NCI-H2227 treated with DMSO at 0.1 percent for 48 hours (cell line): Measurements from ENCODE around the gene ERC2.
A peak's percentile ranks its signal among the peaks of the same experiment; 100 is the strongest.

Experiments used
- DNase-seq: peaks from one replicate; lab custom pipeline; 2025; lab: John Stamatoyannopoulos, UW

ERC2 gene

DNA sequence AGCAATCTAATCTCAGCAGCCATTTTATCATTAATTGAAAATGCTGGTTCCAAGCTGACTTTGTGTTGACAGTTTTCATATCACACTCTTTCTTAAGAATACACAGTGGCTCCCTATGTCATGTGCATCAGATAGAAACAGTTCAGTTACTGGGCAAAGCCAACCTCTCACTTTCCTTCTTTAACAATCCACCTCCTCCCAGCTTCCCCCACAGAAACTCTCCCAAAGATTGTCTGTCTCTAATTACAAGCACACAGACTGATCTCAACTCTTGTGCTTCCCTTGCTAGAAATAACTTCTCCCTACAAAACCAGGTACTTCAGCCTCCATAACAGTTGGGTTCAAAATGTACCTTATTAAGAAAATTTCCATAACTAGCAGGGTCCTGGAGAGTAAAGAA is 752.2 kb downstream of the ERC2 start:
- no peak for DNase-seq

DNA sequence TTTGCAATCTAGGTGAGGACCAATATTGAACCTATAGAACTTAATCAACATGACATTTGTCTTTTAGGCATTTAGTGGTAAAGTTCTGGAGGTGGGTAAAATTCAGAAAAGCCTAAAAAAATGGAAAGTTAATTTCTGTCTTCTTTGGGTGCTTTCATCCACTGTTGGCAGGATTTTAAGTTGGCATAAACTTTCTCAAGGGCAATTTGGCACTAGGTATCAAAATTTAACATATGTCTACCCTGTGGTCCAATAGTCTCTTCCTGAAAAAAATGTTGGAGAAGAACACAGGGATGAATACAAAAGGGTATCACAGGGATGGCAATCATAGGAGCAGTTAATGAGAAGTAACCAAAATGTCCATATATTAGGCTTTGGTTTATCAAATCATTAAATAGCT is 754.2 kb downstream of the ERC2 start:
- DNase-seq: no peak

DNA sequence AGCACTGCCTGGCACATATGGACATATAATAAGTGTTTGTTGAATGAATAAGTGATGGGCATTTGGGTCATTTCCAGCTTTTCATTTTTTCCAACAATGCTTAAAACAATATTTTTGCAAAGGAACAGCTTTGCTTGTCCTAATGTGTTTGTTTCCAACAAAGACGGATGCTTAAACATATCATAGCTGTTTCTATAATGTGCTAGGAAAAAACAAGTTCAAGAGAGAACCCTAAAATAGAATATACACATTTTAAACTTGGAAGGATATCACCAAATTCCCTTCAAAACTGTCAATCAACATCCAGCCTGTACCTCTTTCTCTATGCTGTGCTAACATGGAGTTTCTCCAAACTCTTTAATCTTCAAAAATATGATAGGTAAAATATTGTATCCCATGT is 756.6 kb downstream of the ERC2 start:
- no peak for DNase-seq

DNA sequence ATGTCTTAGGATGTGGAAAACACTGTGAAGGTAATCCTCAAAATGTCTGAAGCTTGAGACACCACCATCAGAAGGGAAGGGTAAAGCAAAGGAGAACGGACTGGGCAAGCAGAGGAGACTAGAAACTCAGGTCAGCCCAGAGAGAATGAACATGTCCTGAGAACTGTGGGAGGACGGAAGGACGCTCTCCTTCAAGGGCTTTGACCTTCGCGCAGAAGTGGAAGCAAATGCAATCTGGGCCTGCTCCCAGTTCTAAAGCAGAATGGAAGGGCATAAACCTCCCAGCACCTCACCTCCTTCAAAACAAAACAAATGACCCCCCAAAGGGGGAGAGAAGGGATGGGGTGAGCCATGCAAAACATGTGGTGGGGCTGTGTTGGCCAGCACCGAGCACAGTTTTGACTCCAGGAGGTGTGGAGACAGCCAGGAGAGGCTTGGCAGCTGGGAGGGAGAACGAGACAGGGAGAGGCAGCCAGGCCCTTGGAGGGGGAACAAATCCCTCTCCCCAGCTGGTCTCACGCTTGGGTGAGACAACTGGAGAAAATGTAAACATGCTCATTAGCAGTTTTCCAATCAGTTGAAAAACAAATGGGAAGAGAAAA is 758.8 kb downstream of the ERC2 start:
- DNase-seq: no peak

DNA sequence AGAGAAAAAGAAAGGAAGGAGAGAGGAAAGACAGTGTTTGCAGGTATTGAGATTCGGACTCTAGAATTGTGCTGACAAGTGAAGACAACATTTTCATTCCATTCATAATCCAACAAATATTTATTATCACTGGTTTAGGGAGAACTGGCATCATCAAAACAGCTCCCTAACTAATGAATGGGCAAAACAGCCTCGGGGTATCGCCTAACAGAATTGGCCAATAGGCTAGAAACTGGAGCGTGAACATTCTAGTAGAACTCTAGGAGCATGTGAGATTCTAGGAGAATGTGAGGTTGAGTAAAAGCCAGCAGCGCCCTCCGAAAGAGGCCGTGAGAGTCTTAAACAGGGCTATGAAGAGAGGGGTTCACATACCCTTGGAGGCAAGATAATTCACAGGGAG is 759.3 kb downstream of the ERC2 start:
- DNase-seq: no peak

DNA sequence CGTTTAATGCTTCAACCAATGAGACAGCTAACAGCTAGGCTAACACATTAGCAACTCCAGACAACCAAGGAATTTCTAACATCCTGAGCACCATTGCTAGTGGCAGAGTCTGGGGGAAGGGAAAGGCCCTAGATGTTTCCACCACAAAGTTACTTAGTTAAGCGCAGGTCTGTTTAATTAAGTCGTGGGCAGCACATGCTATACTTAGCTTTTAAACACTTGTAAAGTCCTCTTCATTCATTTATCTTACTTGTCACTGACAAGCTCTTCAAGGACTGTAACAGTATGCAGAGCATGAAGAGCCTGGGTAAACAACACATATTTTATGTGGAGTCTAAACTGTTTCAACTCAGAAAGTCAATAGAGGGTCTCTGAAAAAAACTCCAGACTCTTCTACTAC is 760.0 kb downstream of the ERC2 start:
- DNase-seq: no peak

DNA sequence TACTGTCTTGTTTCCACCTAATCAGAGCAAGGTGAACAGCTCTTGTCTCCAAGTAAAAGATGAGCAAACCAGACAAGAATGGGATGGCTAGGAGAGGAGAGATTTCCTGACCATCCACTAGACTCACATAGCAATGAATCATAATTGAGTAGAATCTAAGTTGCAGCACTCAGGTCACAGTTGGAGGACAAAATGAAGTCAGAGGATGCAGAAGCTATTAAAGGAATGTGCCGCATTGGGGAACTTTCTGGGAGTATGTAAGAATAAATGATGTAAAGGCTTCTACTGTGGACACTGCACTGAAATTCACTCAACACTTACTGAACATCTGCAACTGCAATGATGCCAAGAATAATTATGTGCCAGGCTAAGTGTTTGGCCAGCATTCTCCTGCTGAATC is 763.7 kb downstream of the ERC2 start:
- DNase-seq: no peak

DNA sequence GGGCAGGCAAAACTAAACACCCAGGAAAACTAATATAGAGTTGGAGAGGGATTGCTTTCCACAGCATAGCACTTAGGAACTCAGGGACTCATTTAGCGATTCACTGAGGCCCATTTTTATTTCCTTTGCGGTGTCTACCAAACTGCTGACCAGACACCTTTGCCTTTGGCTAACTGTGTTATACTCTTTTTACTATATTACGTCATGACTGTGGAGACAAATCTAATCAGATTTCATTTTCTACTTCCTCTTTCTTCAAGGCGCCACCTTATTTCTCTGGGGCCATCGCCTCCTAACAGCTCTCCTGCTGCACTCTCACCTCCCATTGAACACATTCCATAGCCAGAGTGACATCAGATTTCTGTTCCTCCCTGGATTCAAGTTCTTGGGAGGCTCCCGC is 765.4 kb downstream of the ERC2 start:
- DNase-seq: no peak

DNA sequence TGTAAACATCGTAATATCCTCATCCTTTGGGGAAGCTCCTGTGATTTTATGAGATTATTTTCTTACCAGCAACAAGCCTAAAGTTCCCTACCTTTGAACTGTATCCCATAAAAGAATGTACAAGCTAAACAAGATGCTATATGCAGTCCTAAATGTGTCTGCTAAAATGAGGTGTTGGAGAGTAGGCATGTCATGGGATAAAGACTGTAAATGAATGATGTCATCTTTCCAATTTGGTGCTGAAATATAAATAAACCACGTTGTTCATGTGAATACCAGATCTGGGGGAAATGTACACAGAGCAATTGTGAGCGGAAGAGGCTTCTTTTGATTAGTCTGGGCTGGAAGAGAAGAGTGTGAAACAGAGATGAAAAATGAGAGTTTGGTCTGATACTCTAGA is 766.3 kb downstream of the ERC2 start:
- DNase-seq: no peak

DNA sequence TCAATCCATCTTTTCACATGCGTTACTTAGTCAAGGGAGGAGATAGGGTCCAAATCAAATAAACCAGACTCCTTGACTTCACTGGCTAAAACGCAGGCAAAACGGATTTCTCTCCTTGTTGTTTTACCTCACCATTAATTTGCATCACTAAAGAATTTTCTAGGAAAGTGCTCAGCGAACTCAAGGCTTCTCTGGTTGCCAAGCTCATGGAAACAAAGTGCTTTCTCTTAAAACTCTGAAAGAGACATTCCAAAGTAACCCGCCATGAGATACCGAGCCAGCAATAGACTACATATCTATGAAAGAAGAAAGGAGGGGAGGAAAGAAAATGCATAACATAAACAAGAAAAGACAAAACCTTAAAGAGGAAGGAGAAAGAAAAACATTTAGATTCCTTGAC is 769.4 kb downstream of the ERC2 start:
- DNase-seq: no peak

DNA sequence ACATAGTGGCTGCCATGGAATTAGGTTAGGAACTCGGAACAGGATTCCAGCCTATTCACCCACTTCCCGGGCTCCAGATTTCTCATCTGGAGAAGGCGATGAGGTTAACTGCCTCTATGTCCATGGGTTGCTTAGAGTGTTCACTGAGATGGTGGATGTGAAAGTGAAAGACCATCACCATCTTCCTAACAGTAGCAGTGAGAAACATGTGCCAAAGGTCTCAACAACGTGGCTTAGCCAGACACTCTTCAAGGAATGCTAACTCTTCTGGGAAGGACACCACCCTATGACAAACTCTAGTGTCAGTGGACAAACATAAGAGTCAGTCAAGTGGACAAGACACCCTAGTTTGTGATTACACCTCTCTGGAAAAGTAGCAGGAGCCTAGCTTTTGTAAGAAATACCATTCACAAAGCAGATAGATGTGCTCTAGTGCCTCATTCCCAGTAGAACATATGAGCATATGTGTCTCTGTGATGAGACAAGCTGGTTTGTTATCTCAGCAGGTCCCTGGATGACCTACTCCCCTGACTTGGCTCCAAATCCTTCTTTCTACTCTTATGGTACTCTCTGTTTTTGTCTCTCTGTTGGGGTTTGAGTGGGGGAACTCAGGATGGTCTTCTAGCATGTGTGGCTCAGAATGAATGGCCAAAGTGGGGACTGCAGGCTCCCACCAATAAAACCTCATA is 770.9 kb downstream of the ERC2 start:
- no peak for DNase-seq

DNA sequence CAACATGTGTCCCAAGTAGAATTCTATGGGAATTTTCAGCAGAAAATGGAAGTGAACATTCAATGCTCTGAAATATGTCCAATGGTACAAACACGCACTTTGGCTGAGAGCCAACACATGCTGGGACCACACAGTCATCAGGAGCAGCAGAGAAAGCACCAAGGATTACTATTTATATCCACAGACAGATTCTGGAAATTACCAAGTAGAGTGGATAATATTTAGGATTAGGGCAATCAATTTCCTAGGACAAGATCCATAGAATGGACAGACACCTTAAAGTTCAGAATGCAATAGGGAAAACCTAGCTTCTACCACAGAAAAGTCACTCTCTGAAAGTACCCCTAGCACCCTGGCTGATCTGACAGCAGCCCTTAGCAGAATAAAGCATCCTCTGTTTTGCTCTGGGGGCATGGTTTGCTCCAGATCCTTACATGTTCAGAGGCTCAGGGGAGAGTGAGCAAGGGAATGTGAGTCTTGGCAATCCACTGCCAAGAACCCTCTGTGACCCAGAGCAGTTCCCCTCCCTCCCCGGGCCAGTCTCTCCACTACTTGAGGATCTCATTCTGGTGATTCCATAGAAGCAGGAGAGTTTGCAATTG is 775.2 kb downstream of the ERC2 start:
- DNase-seq: peak; percentile 24

DNA sequence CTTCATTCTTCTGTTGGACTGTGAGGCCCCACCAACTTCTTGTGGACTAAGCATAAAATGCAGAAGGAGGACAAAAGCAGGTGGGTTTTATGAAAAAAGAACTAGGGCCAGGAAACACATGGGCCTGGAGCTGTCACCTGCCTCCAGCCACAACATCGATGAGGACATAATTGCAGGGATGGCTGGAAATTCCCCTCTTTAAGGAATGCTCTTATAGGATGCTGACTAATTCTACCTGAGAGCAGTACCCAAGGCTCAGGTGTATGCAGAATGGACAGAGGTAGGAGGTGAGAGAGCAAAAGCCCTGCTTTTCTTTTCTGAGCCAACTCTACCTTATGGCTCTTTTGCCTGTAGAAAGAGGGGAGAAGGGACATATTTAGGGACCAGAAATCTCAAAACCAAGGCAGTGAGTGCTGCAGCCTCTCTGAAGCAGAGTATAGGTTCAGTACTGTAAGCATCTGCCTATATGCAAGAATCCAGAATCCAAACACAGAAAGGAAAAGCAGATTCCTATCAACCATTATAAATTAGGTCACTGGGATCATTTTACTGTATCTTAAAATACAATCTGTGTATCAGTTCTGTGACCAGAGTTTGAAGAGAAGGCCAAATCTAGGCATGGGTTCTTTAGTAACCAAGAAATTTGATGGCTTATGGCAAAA is 775.8 kb downstream of the ERC2 start:
- DNase-seq: no peak

DNA sequence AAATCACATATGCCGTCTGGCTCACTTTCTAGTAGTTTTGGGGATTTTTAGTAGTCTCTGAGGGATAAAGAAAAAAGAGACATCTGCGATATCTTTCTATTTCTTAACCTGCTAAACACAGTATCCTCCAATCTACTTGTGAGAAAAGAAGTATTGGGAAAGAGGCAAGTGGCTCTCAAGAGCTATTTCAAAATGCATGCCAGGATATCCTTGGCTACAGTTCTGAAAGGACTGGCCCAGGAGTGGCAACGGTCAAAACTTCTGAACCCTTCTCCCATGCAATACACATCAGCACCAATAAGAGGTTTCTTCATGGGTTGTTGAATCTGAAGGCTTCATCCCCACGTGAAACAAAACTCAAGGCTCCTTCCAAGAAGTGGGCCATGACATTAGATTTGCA is 777.1 kb downstream of the ERC2 start:
- DNase-seq: no peak

DNA sequence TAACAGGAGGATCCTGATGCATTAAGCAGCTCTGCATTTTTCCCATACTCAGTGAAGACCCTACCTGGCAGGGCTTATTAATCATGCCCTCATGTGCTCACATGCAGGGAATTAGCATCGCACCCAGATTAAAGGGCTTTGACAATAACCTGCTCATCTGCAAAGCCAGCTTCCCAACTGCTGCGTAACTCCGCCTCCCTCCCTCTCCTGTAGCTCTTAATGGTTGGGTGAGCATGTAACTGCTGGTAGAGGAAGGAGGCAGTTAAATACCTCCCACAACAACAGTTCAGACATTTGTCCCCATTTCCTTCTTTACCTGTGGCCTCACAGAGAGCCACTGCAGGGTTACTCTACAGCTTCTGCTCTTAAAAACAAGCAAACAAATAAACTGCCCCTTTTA is 777.5 kb downstream of the ERC2 start:
- peak; percentile 4 for DNase-seq

DNA sequence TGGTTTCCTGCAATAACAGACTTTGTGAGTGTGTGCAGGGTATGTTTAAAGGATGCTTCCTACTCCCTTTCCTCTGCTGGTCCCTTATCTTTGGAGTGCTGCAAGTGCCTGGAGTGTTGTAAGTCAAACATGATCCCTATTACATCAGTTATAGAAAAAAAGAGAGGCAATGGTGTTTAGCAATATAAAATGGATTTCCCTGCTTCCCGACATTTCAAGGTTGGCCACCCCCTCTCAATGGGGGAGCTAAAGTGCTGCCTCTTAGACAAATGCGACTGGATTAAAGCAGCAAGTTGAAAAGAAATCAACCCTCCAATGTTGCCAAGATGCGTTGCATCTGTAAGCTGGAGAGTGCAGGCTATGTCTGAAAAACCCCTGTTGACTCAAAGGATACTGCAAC is 778.1 kb downstream of the ERC2 start:
- peak; percentile 8 for DNase-seq

DNA sequence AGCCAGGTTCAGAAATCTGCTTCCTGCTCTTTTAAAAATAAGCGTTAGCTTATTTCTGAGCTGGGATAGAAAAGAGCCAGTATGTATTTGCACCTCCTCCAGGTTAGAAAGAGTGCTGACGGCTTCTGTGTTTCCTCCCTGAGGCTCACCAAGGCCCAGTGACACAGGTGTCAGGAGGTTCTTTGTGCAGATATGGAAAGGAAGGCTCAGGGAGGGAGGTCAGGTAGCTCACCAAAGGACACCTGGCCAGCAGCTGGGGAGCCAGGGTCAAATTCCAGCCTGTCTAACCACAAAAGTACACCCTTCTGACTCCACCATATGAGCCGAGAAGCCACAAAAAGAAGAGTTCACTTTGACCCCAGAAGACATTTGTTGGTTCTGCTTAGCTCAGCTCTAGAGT is 780.1 kb downstream of the ERC2 start:
- no peak for DNase-seq

DNA sequence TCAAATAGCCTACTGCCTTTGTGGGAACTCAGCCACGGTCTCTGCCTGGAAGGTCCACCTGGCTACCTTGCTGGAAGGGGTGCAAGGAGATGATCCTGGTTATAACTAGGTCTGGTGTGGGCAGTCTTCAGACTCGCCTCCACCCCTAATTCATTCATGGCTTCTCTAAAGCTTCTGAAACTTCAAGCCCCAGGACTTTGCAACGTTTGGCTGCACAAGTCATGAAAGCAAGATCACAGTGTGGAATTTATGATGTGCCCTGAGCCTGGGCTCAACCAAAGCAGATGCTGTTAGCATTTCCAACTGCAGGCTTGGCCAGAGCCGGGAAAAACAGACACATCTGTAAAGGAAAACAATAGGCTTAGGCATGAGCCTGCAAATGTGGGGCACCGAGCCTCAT is 780.7 kb downstream of the ERC2 start:
- DNase-seq: no peak

DNA sequence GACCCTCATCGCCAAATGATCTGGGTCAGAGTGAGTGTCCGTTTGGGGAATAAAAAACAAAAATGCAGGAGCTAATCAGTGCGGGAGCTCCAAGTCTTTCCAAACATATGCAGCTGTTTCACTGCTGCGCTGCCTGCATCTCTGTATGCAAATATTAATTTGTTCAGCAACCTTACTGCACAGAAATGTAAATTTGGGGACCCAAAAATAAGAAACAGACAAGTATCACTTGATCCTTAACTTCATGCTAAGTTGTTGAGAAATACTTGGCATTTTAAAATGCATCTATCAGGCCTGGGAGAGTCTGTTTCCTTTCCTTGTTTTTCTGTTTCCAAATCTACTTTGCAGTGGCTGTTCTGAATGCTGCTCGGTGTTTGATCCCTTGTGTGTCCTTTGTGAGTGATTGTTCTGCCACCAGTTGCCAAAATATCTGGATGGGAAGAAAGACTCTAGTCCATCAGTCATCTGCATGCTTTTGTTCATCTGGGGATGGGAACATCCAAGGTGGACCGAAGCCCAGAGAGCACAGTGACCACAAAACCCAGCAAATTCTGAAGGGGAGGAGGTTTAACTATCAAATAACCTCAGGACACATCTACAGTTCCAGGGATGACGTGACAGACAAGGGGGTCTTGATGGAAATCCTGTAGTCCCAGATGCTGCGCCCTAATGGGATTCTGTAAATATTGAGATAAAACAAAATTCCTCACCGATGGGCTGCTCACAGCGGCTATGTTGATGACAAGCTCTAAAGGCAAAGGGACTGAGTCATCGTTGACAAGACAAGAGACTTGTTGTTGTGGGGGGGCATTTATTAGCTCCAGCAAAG is 781.6 kb downstream of the ERC2 start:
- no peak for DNase-seq

DNA sequence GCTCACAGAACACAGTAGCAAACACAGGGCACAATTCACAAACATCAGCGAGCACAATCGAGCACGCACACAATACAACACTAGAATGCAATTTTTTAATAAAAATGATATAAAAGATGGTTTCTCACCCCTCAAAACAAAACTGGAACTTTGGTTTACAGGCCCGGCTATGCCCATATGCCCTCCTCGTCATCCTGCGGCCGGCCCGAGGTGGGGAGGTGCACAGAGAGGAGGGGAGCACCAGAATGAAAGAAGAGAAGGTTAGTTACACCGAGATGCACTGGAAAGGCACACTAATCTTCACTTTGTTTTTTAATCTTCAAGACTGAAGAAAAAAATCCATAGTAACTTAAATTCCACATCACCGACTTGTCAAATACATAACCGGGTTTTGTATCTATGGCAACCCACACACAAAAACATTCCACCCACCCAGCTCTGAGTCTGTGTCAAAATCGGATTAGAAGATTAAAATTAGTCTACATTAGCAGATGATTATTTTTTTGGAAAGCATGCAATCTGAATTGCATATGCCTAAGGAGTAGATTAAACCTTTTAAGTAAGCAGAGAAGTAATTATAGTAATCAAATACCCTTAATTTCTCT is 784.5 kb downstream of the ERC2 start:
- DNase-seq: no peak

DNA sequence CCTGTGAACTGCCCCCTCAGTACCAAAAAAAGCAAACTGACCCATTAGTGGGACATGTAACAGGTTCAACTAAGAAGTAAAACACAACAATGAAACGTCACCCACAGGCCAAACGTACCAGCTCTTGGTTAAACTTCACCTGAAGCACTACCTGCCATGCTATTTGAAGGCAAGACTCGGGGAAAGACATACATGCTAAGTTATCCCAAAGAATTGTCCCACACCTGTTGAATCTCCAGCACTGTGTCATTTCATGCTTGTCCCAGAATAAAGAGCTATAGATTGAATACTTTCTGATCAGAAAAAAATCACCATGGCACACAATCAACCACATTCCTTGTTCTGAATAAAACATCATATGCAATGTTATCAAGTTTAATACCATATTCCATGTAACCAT is 785.8 kb downstream of the ERC2 start:
- DNase-seq: no peak
